ENCODE measurements around the gene GJB3.

- TF ChIP-seq CTCF (IDR thresholded peaks at IDR 0.05) (no peak), POLR2A (IDR thresholded peaks at IDR 0.05) (no peak)
Observed at GRCh38 chr1:34824817-34825454, 43.9 kb downstream of the GJB3 start.

Data from right lobe of liver (tissue), 4 donors.